H9 (cell line): ENCODE data around the gene TCP10L. TPM values are rescaled to one million over a fixed set of nuclear protein-coding genes. Genes with fewer than 3 reads are reported as not detected.

Experiments
- DNase-seq: peaks from one replicate; pipeline ENCODE4 v3.0.0-alpha.2; 2017
- H2AFZ ChIP-seq: one replicate; pipeline ENCODE4 v1.6.1; 2013; ENCODE audit warnings: mild to moderate bottlenecking, low read length, control low read depth, moderate library complexity
- H2AK5ac ChIP-seq: 2 replicates; pipeline ENCODE4 v1.6.1; 2013; ENCODE audit warnings: low read length, control low read depth, mixed read lengths; ENCODE audit not compliant: insufficient read length
- H2BK120ac ChIP-seq: one replicate; pipeline ENCODE4 v1.6.1; 2013; ENCODE audit warnings: low read depth, mild to moderate bottlenecking, low read length, control low read depth, inconsistent platforms; ENCODE audit not compliant: poor library complexity, severe bottlenecking
- H2BK12ac ChIP-seq: 2 replicates; pipeline ENCODE4 v1.6.1; 2013; ENCODE audit warnings: low read length, control low read depth, mixed read lengths, low read depth; ENCODE audit not compliant: insufficient read length
- H2BK15ac ChIP-seq: 2 replicates; pipeline ENCODE4 v1.6.1; 2013; ENCODE audit warnings: low read depth, low read length, control low read depth
- H2BK20ac ChIP-seq: one replicate; pipeline ENCODE4 v1.6.1; 2013; ENCODE audit warnings: low read depth, mild to moderate bottlenecking, low read length, control low read depth, inconsistent platforms; ENCODE audit not compliant: poor library complexity, severe bottlenecking
- H2BK5ac ChIP-seq: 2 replicates; pipeline ENCODE4 v1.6.1; 2013; ENCODE audit warnings: low read length, control low read depth, mixed read lengths; ENCODE audit not compliant: insufficient read length
- H3K14ac ChIP-seq: 2 replicates; pipeline ENCODE4 v1.6.1; 2013; ENCODE audit warnings: low read length, control low read depth; ENCODE audit not compliant: insufficient read depth
- H3K18ac ChIP-seq: 2 replicates; pipeline ENCODE4 v1.6.1; 2013; ENCODE audit warnings: low read depth, mild to moderate bottlenecking, mixed read lengths, low read length, control low read depth; ENCODE audit not compliant: insufficient read length
- H3K23ac ChIP-seq: 2 replicates; pipeline ENCODE4 v1.6.1; 2013; ENCODE audit warnings: low read length, control low read depth, mixed read lengths, low read depth; ENCODE audit not compliant: insufficient read length
- H3K23me2 ChIP-seq: 2 replicates; pipeline ENCODE4 v1.6.1; 2013; ENCODE audit warnings: low read depth, mild to moderate bottlenecking, mixed read lengths, low read length, control low read depth; ENCODE audit not compliant: insufficient read length, poor library complexity, severe bottlenecking
- H3K27ac ChIP-seq: 2 replicates; pipeline ENCODE4 v1.5.1; 2013; ENCODE audit warnings: low read length, control low read depth, mixed read lengths, low read depth; ENCODE audit not compliant: insufficient read length
- H3K27me3 ChIP-seq: 2 replicates; pipeline ENCODE4 v1.6.1; 2013; ENCODE audit warnings: low read length, control low read depth, inconsistent platforms; ENCODE audit not compliant: insufficient read depth
- H3K4ac ChIP-seq: 2 replicates; pipeline ENCODE4 v1.6.1; 2013; ENCODE audit warnings: low read depth, mild to moderate bottlenecking, control low read depth, inconsistent platforms, low read length, moderate library complexity
- H3K4me1 ChIP-seq: 2 replicates; pipeline ENCODE4 v1.6.1; 2013; ENCODE audit warnings: low read length, control low read depth, inconsistent platforms; ENCODE audit not compliant: insufficient read depth
- H3K4me2 ChIP-seq: 2 replicates; pipeline ENCODE4 v1.6.1; 2013; ENCODE audit warnings: low read length, control low read depth, mixed read lengths; ENCODE audit not compliant: insufficient read length, insufficient read depth
- H3K56ac ChIP-seq: 2 replicates; pipeline ENCODE4 v1.6.1; 2013; ENCODE audit warnings: low read depth, mild to moderate bottlenecking, mixed read lengths, low read length, control low read depth; ENCODE audit not compliant: insufficient read length
- H3K79me1 ChIP-seq: 2 replicates; pipeline ENCODE4 v1.6.1; 2013; ENCODE audit warnings: low read depth, mild to moderate bottlenecking, moderate library complexity, low read length, control low read depth, inconsistent platforms; ENCODE audit not compliant: insufficient read depth, poor library complexity, severe bottlenecking
- H3K79me2 ChIP-seq: 2 replicates; pipeline ENCODE4 v1.6.1; 2013; ENCODE audit warnings: low read length, control low read depth, inconsistent platforms; ENCODE audit not compliant: insufficient read depth
- H3K9ac ChIP-seq: 2 replicates; pipeline ENCODE4 v1.6.1; 2013; ENCODE audit warnings: low read length, control low read depth, mixed read lengths; ENCODE audit not compliant: insufficient read length; ENCODE audit errors: extremely low read depth
- H3K9me3 ChIP-seq: one replicate; pipeline ENCODE4 v1.6.1; 2013; ENCODE audit warnings: low read depth, low read length, inconsistent platforms; ENCODE audit not compliant: control insufficient read depth
- H3T11ph ChIP-seq: one replicate; pipeline ENCODE4 v1.6.1; 2013; ENCODE audit warnings: mild to moderate bottlenecking, low read length, control low read depth, inconsistent platforms
- H4K20me1 ChIP-seq: one replicate; pipeline ENCODE4 v1.6.1; 2013; ENCODE audit not compliant: control insufficient read depth, insufficient read length, insufficient read depth
- H4K5ac ChIP-seq: 2 replicates; pipeline ENCODE4 v1.6.1; 2013; ENCODE audit warnings: low read depth, mild to moderate bottlenecking, mixed read lengths, low read length, control low read depth; ENCODE audit not compliant: insufficient read length
- H4K8ac ChIP-seq: replicated peaks from 2 replicates; pipeline ENCODE4 v1.6.1; 2013; ENCODE audit warnings: low read length, control low read depth, mixed read lengths, low read depth; ENCODE audit not compliant: insufficient read length
- H4K91ac ChIP-seq: 2 replicates; pipeline ENCODE4 v1.6.1; 2013; ENCODE audit warnings: low read depth, mild to moderate bottlenecking, moderate library complexity, mixed read lengths, low read length, control low read depth; ENCODE audit not compliant: insufficient read length
- H3K27ac Mint-ChIP-seq, 3 experiments: 2 replicates in 2 of 3; 3 replicates in 1 of 3; pipeline ENCODE4 v1.8.0; 2020 to 2021; ENCODE audit warnings: mixed read lengths in 3 of 3, mild to moderate bottlenecking in 1 of 3, moderate library complexity in 1 of 3
- H3K27me3 Mint-ChIP-seq: 2 replicates; pipeline ENCODE4 v1.8.0; 2021; ENCODE audit warnings: low read depth, mild to moderate bottlenecking, moderate library complexity, mixed read lengths
- H3K36me3 Mint-ChIP-seq, 3 experiments: 2 replicates in 2 of 3; 3 replicates in 1 of 3; pipeline ENCODE4 v1.8.0; 2020 to 2021; ENCODE audit warnings: low read depth in 3 of 3, mixed read lengths in 3 of 3; ENCODE audit not compliant: insufficient read depth in 1 of 3
- H3K4me1 Mint-ChIP-seq, 2 experiments: 2 replicates each; pipeline ENCODE4 v1.8.0; 2020; ENCODE audit warnings: mixed read lengths in 2 of 2
- H3K4me3 Mint-ChIP-seq, 2 experiments: 2 replicates in 1 of 2; 3 replicates in 1 of 2; pipeline ENCODE4 v1.8.0; 2020 to 2021; ENCODE audit warnings: mild to moderate bottlenecking in 2 of 2, mixed read lengths in 2 of 2, moderate library complexity in 1 of 2
- H3K9me3 Mint-ChIP-seq, 2 experiments: 2 replicates in 1 of 2; 3 replicates in 1 of 2; pipeline ENCODE4 v1.8.0; 2020; ENCODE audit warnings: mild to moderate bottlenecking in 2 of 2, mixed read lengths in 2 of 2, moderate library complexity in 1 of 2
- WGBS: extraction: QIAGEN DNeasy Blood & Tissue Kit; methylation state at CpG from one replicate; pipeline ENCODE4 v1.1.7; 2013; ENCODE audit warnings: missing lambda C conversion rate, low lambda C conversion rate, mixed read lengths; ENCODE audit not compliant: insufficient read length; ENCODE audit errors: extremely low coverage; 5-methylcytosine and 5-hydroxymethylcytosine counted together
- total RNA-seq: library from RNA; stranded (reverse); gene quantifications from 2 replicates; pipeline ENCODE4 v1.2.1, GENCODE V29; 2021
- TF ChIP-seq, protein P1 (sequence below): fragments of 200-600 bp; sonication (generic); conservative IDR thresholded peaks from 3 replicates; pipeline ENCODE4 v1.8.0; 2021; ENCODE audit warnings: antibody characterized with exemption, mild to moderate bottlenecking

The TCP10L gene
- total RNA-seq, 1 experiment from 2014 or later = 5.1 TPM

- no peak overlapping the region for H2BK20ac ChIP-seq
- peaks cover 0 to 5% (median 2%) of the 10 kb centered on the region in 3 experiments; a peak in 3 of 7 replicates for H3K36me3 Mint-ChIP-seq
- no peak overlapping the region for H4K8ac ChIP-seq
- no peak overlapping the region for H4K5ac ChIP-seq
- no peak for DNase-seq
- no peak overlapping the region for H3K23ac ChIP-seq
- no peak overlapping the region for H2BK5ac ChIP-seq
- H3K14ac ChIP-seq = no peak overlapping the region
- H3K4me1 ChIP-seq = no peaks in the 10 kb centered on the region
- no peak overlapping the region for H3K4me2 ChIP-seq
- no peak overlapping the region for H2BK12ac ChIP-seq
- no peak overlapping the region for H2BK120ac ChIP-seq
- H3K56ac ChIP-seq = no peak overlapping the region
- no peak overlapping the region for H2AFZ ChIP-seq
- H3T11ph ChIP-seq = no peak overlapping the region
- H2BK15ac ChIP-seq = no peak overlapping the region
- no peak overlapping the region for H3K9ac ChIP-seq
- WGBS = no CpG with 5 or more reads among the region's 8 CpGs
- H3K4me1 Mint-ChIP-seq = peaks cover 26 to 38% of the 10 kb centered on the region in 2 experiments
- H3K4me3 Mint-ChIP-seq = no peak overlapping the region
- H3K27ac Mint-ChIP-seq = peak overlapping the region; percentile 69 to 92 (median 89); a peak in 6 of 7 replicates
- no peak overlapping the region for H3K18ac ChIP-seq
- no peak overlapping the region for H4K91ac ChIP-seq
- H3K27me3 ChIP-seq = no peaks in the 10 kb centered on the region
- no peaks in the 10 kb centered on the region for H3K79me2 ChIP-seq
- H4K20me1 ChIP-seq = no peaks in the 10 kb centered on the region
- no peaks in the 10 kb centered on the region for H3K27me3 Mint-ChIP-seq
- no peaks in the 10 kb centered on the region for H3K79me1 ChIP-seq
- no peak overlapping the region for H3K4ac ChIP-seq
- H3K27ac ChIP-seq = no peak overlapping the region
- H3K9me3 Mint-ChIP-seq = peaks cover 3 to 4% of the 10 kb centered on the region in 2 experiments; a peak in 3 of 5 replicates
- H3K9me3 ChIP-seq = no peaks in the 10 kb centered on the region
- no peaks in the 10 kb centered on the region for H3K23me2 ChIP-seq
- TF ChIP-seq, protein P1, sequence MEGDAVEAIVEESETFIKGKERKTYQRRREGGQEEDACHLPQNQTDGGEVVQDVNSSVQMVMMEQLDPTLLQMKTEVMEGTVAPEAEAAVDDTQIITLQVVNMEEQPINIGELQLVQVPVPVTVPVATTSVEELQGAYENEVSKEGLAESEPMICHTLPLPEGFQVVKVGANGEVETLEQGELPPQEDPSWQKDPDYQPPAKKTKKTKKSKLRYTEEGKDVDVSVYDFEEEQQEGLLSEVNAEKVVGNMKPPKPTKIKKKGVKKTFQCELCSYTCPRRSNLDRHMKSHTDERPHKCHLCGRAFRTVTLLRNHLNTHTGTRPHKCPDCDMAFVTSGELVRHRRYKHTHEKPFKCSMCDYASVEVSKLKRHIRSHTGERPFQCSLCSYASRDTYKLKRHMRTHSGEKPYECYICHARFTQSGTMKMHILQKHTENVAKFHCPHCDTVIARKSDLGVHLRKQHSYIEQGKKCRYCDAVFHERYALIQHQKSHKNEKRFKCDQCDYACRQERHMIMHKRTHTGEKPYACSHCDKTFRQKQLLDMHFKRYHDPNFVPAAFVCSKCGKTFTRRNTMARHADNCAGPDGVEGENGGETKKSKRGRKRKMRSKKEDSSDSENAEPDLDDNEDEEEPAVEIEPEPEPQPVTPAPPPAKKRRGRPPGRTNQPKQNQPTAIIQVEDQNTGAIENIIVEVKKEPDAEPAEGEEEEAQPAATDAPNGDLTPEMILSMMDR = no peak
- no peak overlapping the region for H2AK5ac ChIP-seq
Measured at GRCh38 chr21:32523988-32524719, 61.2 kb downstream of the TCP10L start.

Other genes starting within 250 kb of the TCP10L start
- gene URB1, start 192.5 kb downstream of the TCP10L start, total RNA-seq = 20.4 and 23.5 TPM in 2 replicates
- gene EVA1C, start 172.8 kb downstream of the TCP10L start, total RNA-seq = 0.98 and 1.8 TPM in 2 replicates
- gene CFAP298, start 26.9 kb upstream of the TCP10L start, total RNA-seq = 78.9 and 81.8 TPM in 2 replicates
- gene SYNJ1, start 142.5 kb upstream of the TCP10L start, total RNA-seq = 7.1 and 7.5 TPM in 2 replicates
- 63.6 and 65.3 TPM in 2 replicates for gene PAXBP1, start 186.2 kb upstream of the TCP10L start, total RNA-seq